Measurements from ENCODE around the gene PCCB. TPM values are rescaled to one million over a fixed set of nuclear protein-coding genes. Genes with fewer than 3 reads are reported as not detected.

Gene PCCB
- total RNA-seq, 2 experiments from 2014 or later = 61.5 to 61.8 TPM

- intact Hi-C loops (cut with micrococcal nuclease) = no loop called here
- POLR2A ChIA-PET = no interaction called here
- DNase-seq (no peak), ATAC-seq (no peak)
- H3K36me3 Mint-ChIP-seq (ENCODE audit: low read depth) = peaks cover 42% of the 10 kb centered on the region
- no peak overlapping the region for H3K27ac Mint-ChIP-seq
- H3K4me3 Mint-ChIP-seq = no peak overlapping the region
- CTCF ChIA-PET = interaction anchor here (1.9 kb wide), 1 partner anchor 9 kb away, joined by 6 read pairs; no protein-coding TSS in a partner anchor
- TF ChIP-seq, protein P1, sequence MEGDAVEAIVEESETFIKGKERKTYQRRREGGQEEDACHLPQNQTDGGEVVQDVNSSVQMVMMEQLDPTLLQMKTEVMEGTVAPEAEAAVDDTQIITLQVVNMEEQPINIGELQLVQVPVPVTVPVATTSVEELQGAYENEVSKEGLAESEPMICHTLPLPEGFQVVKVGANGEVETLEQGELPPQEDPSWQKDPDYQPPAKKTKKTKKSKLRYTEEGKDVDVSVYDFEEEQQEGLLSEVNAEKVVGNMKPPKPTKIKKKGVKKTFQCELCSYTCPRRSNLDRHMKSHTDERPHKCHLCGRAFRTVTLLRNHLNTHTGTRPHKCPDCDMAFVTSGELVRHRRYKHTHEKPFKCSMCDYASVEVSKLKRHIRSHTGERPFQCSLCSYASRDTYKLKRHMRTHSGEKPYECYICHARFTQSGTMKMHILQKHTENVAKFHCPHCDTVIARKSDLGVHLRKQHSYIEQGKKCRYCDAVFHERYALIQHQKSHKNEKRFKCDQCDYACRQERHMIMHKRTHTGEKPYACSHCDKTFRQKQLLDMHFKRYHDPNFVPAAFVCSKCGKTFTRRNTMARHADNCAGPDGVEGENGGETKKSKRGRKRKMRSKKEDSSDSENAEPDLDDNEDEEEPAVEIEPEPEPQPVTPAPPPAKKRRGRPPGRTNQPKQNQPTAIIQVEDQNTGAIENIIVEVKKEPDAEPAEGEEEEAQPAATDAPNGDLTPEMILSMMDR (IDR thresholded peaks at IDR 0.05) = no peak
- H3K27me3 Mint-ChIP-seq = no peaks in the 10 kb centered on the region
- no peaks in the 10 kb centered on the region for H3K9me3 Mint-ChIP-seq
- no peaks in the 10 kb centered on the region for H3K4me1 Mint-ChIP-seq (ENCODE audit: low read depth)
Observed at GRCh38 chr3:136297826-136298225, 47.7 kb downstream of the PCCB start.

- POLR2A ChIA-PET = interaction anchor here (0.6 kb wide), 2 partner anchors 309 to 656 kb away, joined by 3 to 4 read pairs; no protein-coding TSS in a partner anchor
- H3K27ac Mint-ChIP-seq = no peak overlapping the region
- CTCF ChIA-PET = no interaction called here
- intact Hi-C loops (cut with micrococcal nuclease) = no loop called here
- H3K27me3 Mint-ChIP-seq = no peaks in the 10 kb centered on the region
- no peak for DNase-seq
- no peak overlapping the region for H3K4me3 Mint-ChIP-seq
- TF ChIP-seq, protein P1 (IDR thresholded peaks at IDR 0.05) = no peak
- no peak for ATAC-seq
- no peaks in the 10 kb centered on the region for H3K9me3 Mint-ChIP-seq
- H3K36me3 Mint-ChIP-seq (ENCODE audit: low read depth) = peaks cover 42% of the 10 kb centered on the region
- no peaks in the 10 kb centered on the region for H3K4me1 Mint-ChIP-seq (ENCODE audit: low read depth)
Observed at GRCh38 chr3:136300444-136300843, 50.3 kb downstream of the PCCB start.

DNA sequence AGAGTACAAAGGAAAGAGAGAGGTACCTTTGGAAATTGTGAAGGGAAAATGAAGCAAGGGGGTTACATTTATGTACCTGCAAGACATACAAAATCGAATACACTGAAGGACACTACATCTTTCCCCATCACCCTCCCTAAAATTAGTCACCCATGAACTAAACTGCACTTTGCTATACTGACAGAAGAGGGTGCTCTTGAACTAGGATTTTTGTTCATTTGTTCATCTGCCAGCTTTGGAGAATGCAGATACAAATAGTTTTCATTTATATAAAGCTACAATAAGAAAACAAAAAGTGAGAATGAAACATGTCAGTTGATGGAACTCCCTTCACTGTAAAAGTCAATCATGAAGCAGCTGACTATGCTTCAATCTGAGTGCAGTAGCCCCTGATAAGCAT is 55.7 kb downstream of the PCCB start:
- ChIA-PET POLR2A (interaction anchor here (1.0 kb wide), 1 partner anchor 17 kb away, joined by 3 read pairs; no protein-coding TSS in a partner anchor), CTCF (interaction anchor here (0.9 to 2.4 kb wide), 13 partner anchors 8 to 708 kb away, joined by 3 to 15 read pairs (median 5); partner anchors contain the start of gene STAG1)
- Mint-ChIP-seq H3K27me3 (no peaks in the 10 kb centered on the region), H3K9me3 (peaks cover 3% of the 10 kb centered on the region), H3K4me1 (ENCODE audit: low read depth) (no peaks in the 10 kb centered on the region), H3K27ac (no peak overlapping the region), H3K36me3 (ENCODE audit: low read depth) (peaks cover 34% of the 10 kb centered on the region), H3K4me3 (no peak overlapping the region)
- intact Hi-C loops (cut with micrococcal nuclease) = no loop called here
- TF ChIP-seq, protein P1 (IDR thresholded peaks at IDR 0.05) = no peak
- DNase-seq (no peak), ATAC-seq (peak; percentile 66)

DNA sequence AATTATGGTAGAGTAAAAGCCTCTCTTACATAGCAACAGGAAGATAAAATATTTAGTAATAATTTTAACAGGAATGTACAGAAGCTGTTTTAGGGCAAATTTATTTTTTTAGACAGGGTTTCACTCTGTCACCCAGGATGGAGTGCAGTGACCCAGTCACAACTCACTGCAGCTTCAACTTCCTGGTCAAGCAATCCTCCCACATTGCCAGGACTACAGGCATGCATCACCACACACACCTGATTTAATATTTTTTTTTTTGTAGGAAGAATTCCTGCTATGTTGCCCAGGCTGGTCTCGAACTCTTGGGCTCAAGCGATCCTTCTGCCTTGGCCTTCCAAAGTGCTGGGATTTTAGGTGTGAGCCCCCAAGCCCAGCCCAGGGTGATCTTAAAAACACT is 61.1 kb downstream of the PCCB start:
- CTCF ChIA-PET = no interaction called here
- DNase-seq = no peak
- no peaks in the 10 kb centered on the region for H3K4me1 Mint-ChIP-seq (ENCODE audit: low read depth)
- TF ChIP-seq, protein P1 (IDR thresholded peaks at IDR 0.05) = no peak
- ATAC-seq = no peak
- peaks cover 19% of the 10 kb centered on the region for H3K36me3 Mint-ChIP-seq (ENCODE audit: low read depth)
- POLR2A ChIA-PET = no interaction called here
- H3K27me3 Mint-ChIP-seq = no peaks in the 10 kb centered on the region
- no peaks in the 10 kb centered on the region for H3K9me3 Mint-ChIP-seq
- no peak overlapping the region for H3K27ac Mint-ChIP-seq
- intact Hi-C loops (cut with micrococcal nuclease) = no loop called here
- H3K4me3 Mint-ChIP-seq = no peak overlapping the region

- H3K4me3 Mint-ChIP-seq = no peak overlapping the region
- peaks cover 15% of the 10 kb centered on the region for H3K36me3 Mint-ChIP-seq (ENCODE audit: low read depth)
- intact Hi-C loops (cut with micrococcal nuclease) = no loop called here
- no peaks in the 10 kb centered on the region for H3K9me3 Mint-ChIP-seq
- DNase-seq (no peak), ATAC-seq (no peak)
- TF ChIP-seq, protein P1 (IDR thresholded peaks at IDR 0.05) = no peak
- H3K4me1 Mint-ChIP-seq (ENCODE audit: low read depth) = no peaks in the 10 kb centered on the region
- POLR2A ChIA-PET = no interaction called here
- CTCF ChIA-PET = no interaction called here
- H3K27ac Mint-ChIP-seq = no peak overlapping the region
- H3K27me3 Mint-ChIP-seq = no peaks in the 10 kb centered on the region
Observed at GRCh38 chr3:136311968-136312367, 61.8 kb downstream of the PCCB start.
